HUES64 (cell line): ENCODE results near the gene MLLT10.
A peak's percentile ranks its signal among the peaks of the same experiment; 100 is the strongest.

Experiments used
- H3K27ac ChIP-seq: 2 replicates; pipeline ENCODE4 v1.7.0; 2013; ENCODE audit warnings: low read depth, low read length, inconsistent platforms
- H3K27me3 ChIP-seq: 2 replicates; pipeline ENCODE4 v1.6.1; 2013; ENCODE audit warnings: mild to moderate bottlenecking, low read length; ENCODE audit not compliant: insufficient read depth
- H3K36me3 ChIP-seq: 2 replicates; pipeline ENCODE4 v1.6.1; 2013; ENCODE audit warnings: mild to moderate bottlenecking, low read length; ENCODE audit not compliant: insufficient read depth
- H3K4me1 ChIP-seq: 2 replicates; pipeline ENCODE4 v1.6.1; 2013; ENCODE audit warnings: mild to moderate bottlenecking, low read length, moderate library complexity; ENCODE audit not compliant: insufficient read depth
- H3K4me3 ChIP-seq: 2 replicates; pipeline ENCODE4 v1.5.1; 2013; ENCODE audit warnings: mild to moderate bottlenecking, low read length, moderate library complexity
- H3K9ac ChIP-seq: 2 replicates; pipeline ENCODE4 v1.6.1; 2013; ENCODE audit warnings: mild to moderate bottlenecking, low read depth, low read length
- H3K9me3 ChIP-seq: 2 replicates; pipeline ENCODE4 v1.6.1; 2013; ENCODE audit warnings: low read depth, low read length; ENCODE audit not compliant: insufficient read depth
- WGBS: fragments of 150-250, 120-280 bp; methylation state at CpG from one replicate; pipeline ENCODE4 v1.1.7; 2013; ENCODE audit warnings: missing lambda C conversion rate; 5-methylcytosine and 5-hydroxymethylcytosine counted together

The MLLT10 gene

GRCh38 chr10:21655687-21656086 is 121.7 kb downstream of the MLLT10 start:
- H3K9me3 ChIP-seq: no peaks in the 10 kb centered on the region
- no peak overlapping the region for H3K4me3 ChIP-seq
- no peak overlapping the region for H3K27ac ChIP-seq
- no peak overlapping the region for H3K9ac ChIP-seq
- 96% methylated on average over 5 of the region's 5 CpGs for WGBS
- no peaks in the 10 kb centered on the region; the same call in 1 of the 2 replicates for H3K4me1 ChIP-seq
- no peaks in the 10 kb centered on the region for H3K27me3 ChIP-seq
- H3K36me3 ChIP-seq: peaks cover 22% of the 10 kb centered on the region

DNA sequence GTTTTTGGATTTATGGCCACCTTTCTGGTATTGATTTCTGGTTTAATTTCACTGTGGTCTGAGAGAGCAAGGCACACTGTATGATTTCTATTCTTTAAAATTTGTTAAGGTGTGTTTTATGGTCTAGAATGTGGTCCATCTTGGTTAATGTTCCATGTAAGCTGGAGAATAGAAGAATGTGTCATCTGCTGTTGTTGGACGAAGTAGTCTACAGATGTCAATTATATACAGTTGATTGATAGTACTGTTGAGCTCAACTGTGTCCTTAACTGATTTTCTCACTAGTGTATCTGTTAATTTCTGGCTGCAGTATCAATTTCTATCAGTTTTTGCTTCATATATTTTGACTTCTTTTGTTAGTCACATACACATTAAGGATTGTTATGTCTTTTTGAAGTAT is 127.1 kb downstream of the MLLT10 start:
- Histone ChIP-seq H3K27ac (no peak overlapping the region), H3K4me1 (peaks cover 23% of the 10 kb centered on the region)
- WGBS: 97% methylated on average over 1 of the region's 1 CpG

GRCh38 chr10:21661935-21662334 is 127.9 kb downstream of the MLLT10 start:
- Histone ChIP-seq H3K36me3 (no peaks in the 10 kb centered on the region), H3K4me1 (peaks cover 28% of the 10 kb centered on the region), H3K27ac (no peak overlapping the region), H3K9me3 (no peaks in the 10 kb centered on the region), H3K4me3 (no peak overlapping the region), H3K27me3 (no peaks in the 10 kb centered on the region), H3K9ac (0 out of 2 replicates have a peak overlapping the region, but pooled peaks have one; percentile 35)
- 100% methylated on average over 1 of the region's 3 CpGs for WGBS

More for the DNA sequence above, 127.1 kb downstream of the MLLT10 start:
- Histone ChIP-seq H3K36me3 (no peaks in the 10 kb centered on the region; the same call in 1 of the 2 replicates), H3K9ac (no peak overlapping the region), H3K9me3 (no peaks in the 10 kb centered on the region), H3K4me3 (no peak overlapping the region), H3K27me3 (no peaks in the 10 kb centered on the region)

GRCh38 chr10:21662635-21663034 is 128.6 kb downstream of the MLLT10 start:
- Histone ChIP-seq H3K27me3 (no peaks in the 10 kb centered on the region), H3K9me3 (no peaks in the 10 kb centered on the region), H3K4me1 (peaks cover 35% of the 10 kb centered on the region), H3K27ac (peak overlapping the region; percentile 40; the same call in 1 of the 2 replicates), H3K4me3 (no peak overlapping the region), H3K9ac (no peak overlapping the region), H3K36me3 (no peaks in the 10 kb centered on the region)
- 93% methylated on average over 2 of the region's 2 CpGs for WGBS

DNA sequence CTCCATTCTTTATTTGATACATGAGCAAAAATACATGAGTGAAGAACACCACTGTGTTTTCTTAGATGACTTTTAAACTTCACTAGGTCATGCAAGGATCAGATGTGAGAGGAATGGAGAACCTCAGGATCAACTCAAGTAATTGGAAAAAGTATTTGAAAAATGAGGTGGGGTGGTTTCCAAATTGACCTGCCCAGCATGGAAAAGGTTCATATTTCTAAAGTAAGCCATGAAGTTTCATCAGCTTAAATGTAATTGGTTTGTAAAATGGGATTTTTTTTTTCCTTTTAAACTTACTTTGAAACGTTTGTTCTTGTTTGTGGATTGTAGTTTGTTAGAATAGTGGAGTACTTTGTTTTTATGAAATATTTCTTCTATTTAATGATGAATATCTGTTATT is 134.8 kb downstream of the MLLT10 start:
- Histone ChIP-seq H3K27ac (no peak overlapping the region), H3K36me3 (peaks cover 17% of the 10 kb centered on the region), H3K9ac (no peak overlapping the region), H3K4me1 (peaks cover 25% of the 10 kb centered on the region; the same call in 1 of the 2 replicates), H3K27me3 (no peaks in the 10 kb centered on the region), H3K9me3 (no peaks in the 10 kb centered on the region), H3K4me3 (no peak overlapping the region)
- WGBS: 91% methylated on average over 1 of the region's 1 CpG

- Histone ChIP-seq H3K36me3 (peaks cover 22% of the 10 kb centered on the region), H3K27ac (no peak overlapping the region), H3K9ac (no peak overlapping the region), H3K27me3 (no peaks in the 10 kb centered on the region), H3K9me3 (no peaks in the 10 kb centered on the region), H3K4me1 (peaks cover 21% of the 10 kb centered on the region; the same call in 1 of the 2 replicates), H3K4me3 (no peak overlapping the region)
- WGBS: 94% methylated on average over 2 of the region's 2 CpGs
These were observed 136.4 kb downstream of the MLLT10 start for GRCh38 chr10:21670391-21670790.

DNA sequence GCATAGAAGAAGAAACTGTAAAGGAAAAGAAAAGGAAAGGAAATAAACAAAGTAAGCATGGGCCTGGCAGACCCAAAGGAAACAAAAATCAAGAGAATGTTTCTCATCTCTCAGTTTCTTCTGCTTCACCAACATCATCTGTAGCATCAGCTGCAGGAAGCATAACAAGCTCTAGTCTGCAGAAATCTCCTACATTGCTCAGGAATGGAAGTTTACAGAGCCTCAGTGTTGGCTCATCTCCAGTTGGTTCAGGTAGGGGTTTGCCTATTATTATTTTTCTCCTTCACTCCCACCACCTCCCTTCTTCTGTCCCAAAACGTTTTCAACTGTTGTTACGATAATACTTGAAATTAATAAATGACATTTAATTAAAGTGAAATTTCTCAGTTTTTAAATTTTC is 139.6 kb downstream of the MLLT10 start:
- 0 out of 2 replicates have a peak, but pooled peaks cover 4% of the 10 kb centered on the region for H3K4me1 ChIP-seq
- WGBS: no CpG with 5 or more reads among the region's 2 CpGs
- H3K27ac ChIP-seq: no peak overlapping the region; the same call in 1 of the 2 replicates
- no peak overlapping the region for H3K4me3 ChIP-seq
- H3K27me3 ChIP-seq: no peaks in the 10 kb centered on the region
- no peaks in the 10 kb centered on the region for H3K9me3 ChIP-seq
- H3K36me3 ChIP-seq: peaks cover 34% of the 10 kb centered on the region
- no peak overlapping the region for H3K9ac ChIP-seq

- Histone ChIP-seq H3K27me3 (no peaks in the 10 kb centered on the region), H3K27ac (no peak overlapping the region), H3K9me3 (no peaks in the 10 kb centered on the region), H3K36me3 (peaks cover 34% of the 10 kb centered on the region), H3K4me1 (no peaks in the 10 kb centered on the region), H3K9ac (no peak overlapping the region), H3K4me3 (no peak overlapping the region)
- 81% methylated on average over 2 of the region's 2 CpGs for WGBS
These were observed 141.2 kb downstream of the MLLT10 start for GRCh38 chr10:21675157-21675796.

GRCh38 chr10:21677551-21677950 is 143.5 kb downstream of the MLLT10 start:
- Histone ChIP-seq H3K36me3 (peaks cover 29% of the 10 kb centered on the region), H3K9ac (no peak overlapping the region), H3K27ac (no peak overlapping the region), H3K27me3 (no peaks in the 10 kb centered on the region), H3K4me1 (no peaks in the 10 kb centered on the region), H3K4me3 (no peak overlapping the region), H3K9me3 (no peaks in the 10 kb centered on the region)
- 98% methylated on average over 3 of the region's 3 CpGs for WGBS

DNA sequence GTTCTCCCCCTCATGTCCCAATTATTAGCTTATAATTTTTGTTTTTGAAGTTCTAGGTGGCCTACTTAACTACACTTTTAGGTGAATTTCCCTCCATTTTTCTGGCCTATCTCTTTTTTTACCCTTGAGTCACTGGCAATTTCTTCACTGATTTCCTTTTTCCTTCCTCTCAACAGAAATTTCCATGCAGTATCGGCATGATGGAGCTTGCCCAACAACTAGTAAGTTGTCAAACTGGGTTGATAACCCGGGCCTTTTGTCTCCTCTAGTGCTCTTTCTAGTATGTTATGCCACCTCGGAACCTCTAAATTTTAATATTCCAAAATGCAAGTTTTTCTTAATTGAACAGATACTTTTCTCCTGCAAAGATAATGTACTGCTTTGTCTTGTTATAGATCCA is 147.1 kb downstream of the MLLT10 start:
- no peak overlapping the region for H3K4me3 ChIP-seq
- no peak overlapping the region for H3K9ac ChIP-seq
- no peaks in the 10 kb centered on the region for H3K27me3 ChIP-seq
- no peak overlapping the region for H3K27ac ChIP-seq
- H3K4me1 ChIP-seq: no peaks in the 10 kb centered on the region
- H3K9me3 ChIP-seq: no peaks in the 10 kb centered on the region
- 94% methylated on average over 3 of the region's 3 CpGs for WGBS
- H3K36me3 ChIP-seq: peaks cover 19% of the 10 kb centered on the region

DNA sequence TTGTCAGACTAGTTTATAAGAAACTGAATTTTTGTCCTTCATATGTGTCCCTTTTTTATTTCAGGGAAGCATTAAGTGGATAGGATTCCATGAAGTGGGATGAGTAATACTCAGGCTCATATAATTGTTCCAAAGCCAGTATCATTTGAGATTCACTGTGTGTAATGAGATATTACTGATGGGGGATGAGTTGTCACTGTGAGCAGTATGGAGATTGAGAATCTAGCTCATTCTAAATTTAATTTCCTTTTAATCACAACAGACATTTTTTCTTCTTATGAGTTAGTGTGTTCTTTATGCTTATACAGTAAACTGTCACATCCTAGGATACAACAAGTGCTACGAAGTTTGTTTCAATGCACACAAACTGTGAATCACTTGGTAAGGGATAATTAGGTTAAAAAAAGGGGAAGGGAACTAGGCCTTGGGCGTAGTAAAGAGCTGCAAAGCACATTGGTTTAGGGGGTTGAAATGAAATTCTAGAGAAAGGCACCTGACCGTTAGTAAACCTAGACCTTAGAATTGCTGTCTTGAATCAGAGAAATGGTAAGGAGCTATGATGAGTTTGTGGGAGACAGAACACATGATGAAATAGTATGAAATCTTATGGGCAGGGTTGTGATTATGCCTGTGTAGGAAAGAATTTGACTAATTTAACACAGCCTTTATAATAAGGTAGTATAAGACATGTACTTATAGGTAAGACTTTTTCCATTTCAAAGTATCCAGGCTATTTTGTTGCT is 153.4 kb downstream of the MLLT10 start:
- no peak overlapping the region for H3K4me3 ChIP-seq
- no peaks in the 10 kb centered on the region for H3K9me3 ChIP-seq
- no peak overlapping the region for H3K27ac ChIP-seq
- H3K9ac ChIP-seq: no peak overlapping the region
- H3K4me1 ChIP-seq: no peaks in the 10 kb centered on the region
- H3K27me3 ChIP-seq: no peaks in the 10 kb centered on the region
- H3K36me3 ChIP-seq: peaks cover 30% of the 10 kb centered on the region
- WGBS: 87% methylated on average over 3 of the region's 3 CpGs
